Kidney (tissue), 14 donors: ENCODE measurements around the gene SMCHD1. TPM values are rescaled to one million over a fixed set of nuclear protein-coding genes. Genes with fewer than 3 reads are reported as not detected.

Experiments used
- DNase-seq, 5 donors: peaks; one replicate each; pipeline ENCODE4 v3.0.0-alpha.2; 2013 to 2020
- FAIRE-seq: peaks from 2 replicates; lab custom pipeline; 2012; peaks lifted over from hg19 to GRCh38; lab: Jason Lieb, UNC
- H3K27ac ChIP-seq, 2 donors: one replicate each; pipeline ENCODE4 v1.7.0; 2013; ENCODE audit warnings: low read depth in 2 of 2, low read length in 2 of 2, inconsistent platforms in 1 of 2
- H3K27me3 ChIP-seq: one replicate; pipeline ENCODE4 v1.7.1; 2013; ENCODE audit warnings: low read length, inconsistent platforms; ENCODE audit not compliant: control insufficient read depth, insufficient read depth
- H3K36me3 ChIP-seq, 3 donors: one replicate each; pipeline versions ENCODE4 v1.7.0 to v1.7.1; 2013; ENCODE audit warnings: low read length in 3 of 3, control low read depth in 1 of 3, inconsistent platforms in 1 of 3; ENCODE audit not compliant: insufficient read depth in 3 of 3, control insufficient read depth in 2 of 3
- H3K4me1 ChIP-seq, 3 donors: one replicate each; pipeline versions ENCODE4 v1.7.0 to v1.7.1; 2013; ENCODE audit warnings: low read length in 3 of 3, inconsistent platforms in 1 of 3, low read depth in 1 of 3; ENCODE audit not compliant: control insufficient read depth in 2 of 3, insufficient read depth in 2 of 3
- H3K4me3 ChIP-seq, 3 donors: one replicate each; pipeline versions ENCODE4 v1.7.0 to v1.8.1; 2013; ENCODE audit warnings: low read length in 3 of 3, control low read depth in 1 of 3, inconsistent platforms in 1 of 3
- H3K9ac ChIP-seq, 3 donors: one replicate each; pipeline versions ENCODE4 v1.7.0 to v1.7.1; 2013; ENCODE audit warnings: low read length in 3 of 3, control low read depth in 1 of 3, inconsistent platforms in 1 of 3
- H3K9me3 ChIP-seq, 3 donors: one replicate each; pipeline versions ENCODE4 v1.7.0 to v1.7.1; 2013; ENCODE audit warnings: low read length in 3 of 3, control low read depth in 1 of 3, inconsistent platforms in 1 of 3; ENCODE audit not compliant: control insufficient read depth in 2 of 3, insufficient read depth in 1 of 3
- intact Hi-C: fragments of 100-400 bp; cut with DNase I; formaldehyde crosslinking; loops from one replicate; pipeline ENCODE4 v1.11.1; 2022
- polyA plus RNA-seq: library from polyadenylated mRNA; stranded (reverse); fragments of 350-450 nt; fragmentation: Illumina TruSeq; extraction: RNeasy Lipid Tissue Mini Kit (QIAGEN cat#74804); gene quantifications from one replicate; pipeline ENCODE4 v1.2.3, GENCODE V29; 2014; ENCODE audit warnings: low read depth, low replicate concordance; ENCODE audit not compliant: insufficient read depth
- total RNA-seq: library from RNA; stranded (reverse); fragmentation: NEBNext Ultra II Directional; extraction: Animal tissue kit (Norgen Biotek cat#: 25700); gene quantifications from one replicate; pipeline ENCODE4 v1.2.1, GENCODE V29; 2021
- TF ChIP-seq, protein P1 (sequence below): IDR thresholded peaks from 3 replicates; pipeline ENCODE4 v1.5.1; 2012; ENCODE audit warnings: mild to moderate bottlenecking, moderate library complexity, borderline replicate concordance; ENCODE audit not compliant: insufficient read depth; ENCODE audit errors: extremely low read depth
- donor health status: control.
- donor health status: control.
- donor health status: control.
- donor health status: control.
- donor health status: control.
- donor health status: DM: yes; HTN: yes; CAD: no.
- donor health status: Normal renal cell carcinoma (clear cell type).

Gene SMCHD1
- total and polyA plus RNA-seq, 2 donors from 2014 or later = 5.2 to 59.0 TPM

DNA sequence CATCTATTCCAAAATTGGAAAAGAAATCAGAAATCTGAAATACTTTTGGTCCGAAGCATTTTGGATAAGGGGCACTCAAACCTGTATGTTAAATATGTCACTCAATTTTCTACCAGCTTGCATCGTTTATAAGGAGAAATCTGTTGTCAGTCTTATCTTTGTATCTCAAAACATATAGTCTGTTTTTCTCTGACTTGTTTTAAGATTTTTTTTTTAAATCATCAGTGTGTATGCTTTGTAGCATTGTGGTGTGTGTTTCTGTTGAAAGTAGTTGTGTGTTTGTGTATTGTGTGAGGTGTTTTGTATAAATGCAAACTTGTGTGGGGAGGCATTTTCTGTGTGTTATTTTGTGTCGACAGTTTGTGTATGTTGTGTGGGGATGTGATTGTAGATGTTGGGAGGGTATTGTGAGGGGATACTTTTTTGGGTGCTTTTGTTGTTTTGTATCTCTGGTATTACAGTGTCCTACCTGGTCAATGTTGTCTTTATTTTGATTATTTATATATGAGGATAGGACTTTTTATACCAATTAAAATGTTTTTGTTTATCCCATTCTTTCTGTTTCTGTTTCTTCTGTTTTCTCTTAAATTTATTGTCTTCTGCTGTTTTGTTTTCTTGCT lies 30.9 kb downstream of the SMCHD1 start:
- Histone ChIP-seq H3K9ac (no peak overlapping the region), H3K4me3 (no peak overlapping the region), H3K27me3 (no peaks in the 10 kb centered on the region), H3K9me3 (peaks cover 0 to 6% (median 0%) of the 10 kb centered on the region in 3 donors), H3K27ac (no peak overlapping the region), H3K4me1 (peaks cover 0 to 4% (median 2%) of the 10 kb centered on the region in 3 donors), H3K36me3 (peaks cover 2 to 7% (median 4%) of the 10 kb centered on the region in 3 donors)
- DNase-seq = no peak
- intact Hi-C loops = no loop called here
- TF ChIP-seq, protein P1, sequence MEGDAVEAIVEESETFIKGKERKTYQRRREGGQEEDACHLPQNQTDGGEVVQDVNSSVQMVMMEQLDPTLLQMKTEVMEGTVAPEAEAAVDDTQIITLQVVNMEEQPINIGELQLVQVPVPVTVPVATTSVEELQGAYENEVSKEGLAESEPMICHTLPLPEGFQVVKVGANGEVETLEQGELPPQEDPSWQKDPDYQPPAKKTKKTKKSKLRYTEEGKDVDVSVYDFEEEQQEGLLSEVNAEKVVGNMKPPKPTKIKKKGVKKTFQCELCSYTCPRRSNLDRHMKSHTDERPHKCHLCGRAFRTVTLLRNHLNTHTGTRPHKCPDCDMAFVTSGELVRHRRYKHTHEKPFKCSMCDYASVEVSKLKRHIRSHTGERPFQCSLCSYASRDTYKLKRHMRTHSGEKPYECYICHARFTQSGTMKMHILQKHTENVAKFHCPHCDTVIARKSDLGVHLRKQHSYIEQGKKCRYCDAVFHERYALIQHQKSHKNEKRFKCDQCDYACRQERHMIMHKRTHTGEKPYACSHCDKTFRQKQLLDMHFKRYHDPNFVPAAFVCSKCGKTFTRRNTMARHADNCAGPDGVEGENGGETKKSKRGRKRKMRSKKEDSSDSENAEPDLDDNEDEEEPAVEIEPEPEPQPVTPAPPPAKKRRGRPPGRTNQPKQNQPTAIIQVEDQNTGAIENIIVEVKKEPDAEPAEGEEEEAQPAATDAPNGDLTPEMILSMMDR = no peak
- no peak for FAIRE-seq

DNA sequence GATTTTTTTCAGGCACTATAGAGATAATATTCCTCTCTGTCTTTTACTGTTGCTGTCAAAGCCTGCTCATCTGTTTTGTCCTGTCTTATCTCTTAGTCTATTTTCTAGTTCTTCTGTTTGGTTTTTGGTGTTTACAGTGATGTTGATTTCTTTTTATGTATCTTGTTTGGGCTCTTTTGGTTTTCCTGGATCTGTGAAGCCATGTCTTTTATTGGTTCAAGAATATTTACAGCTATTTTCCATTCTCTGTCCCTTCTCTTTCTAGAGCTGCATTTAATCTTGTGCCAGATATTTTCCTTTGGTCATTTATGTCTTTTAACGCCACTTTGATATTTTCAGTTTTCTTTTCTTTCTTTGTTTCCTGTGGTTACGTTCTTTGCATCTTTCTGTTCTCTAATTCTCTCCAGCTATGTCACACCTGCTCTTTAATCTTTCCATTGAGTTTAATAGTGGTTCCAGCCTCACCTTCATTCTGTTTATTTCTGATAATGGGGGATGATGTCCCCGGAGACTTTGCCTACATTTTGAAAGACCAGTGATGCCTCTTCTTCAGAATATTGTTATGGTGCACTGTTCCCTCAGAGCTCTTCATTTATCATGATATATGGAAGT lies 32.0 kb downstream of the SMCHD1 start:
- intact Hi-C loops = no loop called here
- peaks cover 0 to 4% (median 2%) of the 10 kb centered on the region in 3 donors for H3K4me1 ChIP-seq
- no peaks in the 10 kb centered on the region for H3K27me3 ChIP-seq
- H3K36me3 ChIP-seq = peaks cover 4 to 10% (median 4%) of the 10 kb centered on the region in 3 donors
- TF ChIP-seq, protein P1 = no peak
- no peak for FAIRE-seq
- H3K9me3 ChIP-seq = peaks cover 0 to 6% (median 0%) of the 10 kb centered on the region in 3 donors
- H3K9ac ChIP-seq = no peak overlapping the region
- H3K27ac ChIP-seq = no peak overlapping the region
- H3K4me3 ChIP-seq = no peak overlapping the region
- DNase-seq = no peak

DNA sequence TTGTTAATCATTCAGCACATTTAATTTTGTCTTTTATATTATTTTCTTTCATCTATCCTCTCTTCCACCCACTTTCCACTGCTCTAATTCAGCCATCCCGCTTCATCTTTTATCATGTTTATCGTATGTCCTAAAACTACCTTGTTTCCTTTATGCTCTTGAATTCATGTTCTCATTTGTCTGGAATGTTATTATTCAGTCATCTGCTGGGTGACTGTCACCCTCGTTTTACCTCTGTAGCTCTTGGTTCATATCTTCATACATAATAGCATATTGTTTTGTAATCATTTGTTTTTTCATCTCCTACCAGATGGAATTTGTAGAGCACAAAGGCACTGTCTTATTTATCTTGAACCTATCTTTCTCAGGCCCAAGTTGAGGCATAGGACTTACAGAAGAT lies 37.0 kb downstream of the SMCHD1 start:
- Histone ChIP-seq H3K4me3 (no peak overlapping the region), H3K4me1 (no peaks in the 10 kb centered on the region), H3K9ac (no peak overlapping the region), H3K27ac (no peak overlapping the region), H3K27me3 (no peaks in the 10 kb centered on the region), H3K36me3 (peaks cover 9 to 19% (median 11%) of the 10 kb centered on the region in 3 donors), H3K9me3 (no peaks in the 10 kb centered on the region)
- DNase-seq (no peak), FAIRE-seq (no peak)
- intact Hi-C loops = no loop called here
- TF ChIP-seq, protein P1 = no peak
